Uterus (tissue), 2 donors: ENCODE results near the gene CLDN12.

Experiments used
- POLR2A ChIP-seq, 2 donors: fragments of 450-650 bp; IDR thresholded peaks; one replicate each; pipeline ENCODE4 v1.6.1; 2016; ENCODE audit warnings: antibody characterized with exemption in 2 of 2, mild to moderate bottlenecking in 1 of 2, moderate library complexity in 1 of 2
- TF ChIP-seq, protein P1 (sequence below), 4 experiments: fragments of 200-600 bp in 2 of 4; fragments of 450-650 bp in 2 of 4; sonication (generic) in 2 of 4; IDR thresholded peaks; one replicate each; pipeline ENCODE4 v1.5.1; 2016 to 2019; ENCODE audit warnings: antibody characterized with exemption in 4 of 4, mild to moderate bottlenecking in 2 of 4, moderate library complexity in 1 of 4

DNA sequence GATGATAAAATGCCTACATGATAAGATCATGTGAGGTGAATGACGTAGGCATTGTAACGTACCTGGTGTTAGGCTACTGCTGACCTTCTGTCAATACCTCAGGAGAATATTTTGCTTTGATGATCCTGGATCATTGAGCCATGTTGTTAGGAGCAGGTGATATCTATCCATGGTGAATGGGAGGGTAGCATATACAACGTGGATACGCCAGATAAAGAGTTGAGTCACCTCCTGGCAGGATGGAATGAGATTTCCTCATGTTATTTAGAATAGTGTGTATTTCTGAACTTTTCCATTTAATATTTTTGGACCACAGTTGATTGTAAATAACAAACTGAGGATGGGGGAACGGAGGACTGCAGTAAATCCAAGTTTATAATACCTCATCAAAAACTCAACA is 11.8 kb upstream of the CLDN12 start:
- TF ChIP-seq, protein P1, sequence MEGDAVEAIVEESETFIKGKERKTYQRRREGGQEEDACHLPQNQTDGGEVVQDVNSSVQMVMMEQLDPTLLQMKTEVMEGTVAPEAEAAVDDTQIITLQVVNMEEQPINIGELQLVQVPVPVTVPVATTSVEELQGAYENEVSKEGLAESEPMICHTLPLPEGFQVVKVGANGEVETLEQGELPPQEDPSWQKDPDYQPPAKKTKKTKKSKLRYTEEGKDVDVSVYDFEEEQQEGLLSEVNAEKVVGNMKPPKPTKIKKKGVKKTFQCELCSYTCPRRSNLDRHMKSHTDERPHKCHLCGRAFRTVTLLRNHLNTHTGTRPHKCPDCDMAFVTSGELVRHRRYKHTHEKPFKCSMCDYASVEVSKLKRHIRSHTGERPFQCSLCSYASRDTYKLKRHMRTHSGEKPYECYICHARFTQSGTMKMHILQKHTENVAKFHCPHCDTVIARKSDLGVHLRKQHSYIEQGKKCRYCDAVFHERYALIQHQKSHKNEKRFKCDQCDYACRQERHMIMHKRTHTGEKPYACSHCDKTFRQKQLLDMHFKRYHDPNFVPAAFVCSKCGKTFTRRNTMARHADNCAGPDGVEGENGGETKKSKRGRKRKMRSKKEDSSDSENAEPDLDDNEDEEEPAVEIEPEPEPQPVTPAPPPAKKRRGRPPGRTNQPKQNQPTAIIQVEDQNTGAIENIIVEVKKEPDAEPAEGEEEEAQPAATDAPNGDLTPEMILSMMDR (IDR thresholded peaks at IDR 0.05): no peak
- no peak for TF ChIP-seq POLR2A (IDR thresholded peaks at IDR 0.05)
